ENCODE measurements around the gene ZBTB7C.

Gene ZBTB7C

DNA sequence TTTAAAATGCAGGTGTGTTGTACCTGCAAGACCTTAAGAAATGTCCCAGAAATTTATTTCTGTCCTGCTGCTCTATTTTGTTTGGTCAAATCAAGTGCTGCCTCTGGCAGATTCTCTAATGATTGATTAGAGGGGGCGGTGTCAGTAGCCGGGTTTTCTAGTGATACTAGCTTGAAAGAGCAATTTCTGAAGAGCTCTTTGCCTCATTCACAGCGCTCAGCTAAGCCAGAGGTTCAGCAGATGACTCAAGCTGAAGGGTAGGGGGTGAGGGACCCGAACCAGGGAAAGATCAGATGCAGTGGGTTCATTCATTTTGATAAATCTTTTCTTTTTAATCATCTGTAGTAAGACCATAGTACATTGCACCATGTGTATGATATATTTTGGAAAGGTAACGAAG is 15.0 kb downstream of the ZBTB7C start:
- Histone ChIP-seq H3K27me3 (ENCODE audit: low read length) (no peaks in the 10 kb centered on the region), H3K9me3 (ENCODE audit: insufficient read depth, low read length) (no peaks in the 10 kb centered on the region), H4K20me1 (ENCODE audit: low read depth, low read length) (no peaks in the 10 kb centered on the region), H3F3A (ENCODE audit: insufficient read depth) (no peaks in the 10 kb centered on the region), H3K4me2 (ENCODE audit: low read depth, low read length, poor library complexity, severe bottlenecking) (no peak overlapping the region), H3K9me2 (replicated peaks; ENCODE audit: insufficient read depth, low read length) (no peaks in the 10 kb centered on the region), H2AFZ (ENCODE audit: low read depth, low read length, severe bottlenecking) (no peak overlapping the region), H3K79me2 (ENCODE audit: insufficient read depth, low read length) (no peaks in the 10 kb centered on the region), H3K27ac (ENCODE audit: low read depth, low read length) (no peak overlapping the region), H3K9ac (ENCODE audit: low read length) (no peak overlapping the region), H3K36me3 (ENCODE audit: low read length) (no peaks in the 10 kb centered on the region), H3K4me3 (ENCODE audit: insufficient read depth, low read length, poor library complexity, severe bottlenecking) (no peak overlapping the region)
- no peak for TF ChIP-seq EZH2phosphoT487 (conservative IDR thresholded peaks at IDR 0.05; ENCODE audit: low read length)
- TF ChIP-seq, protein P1, sequence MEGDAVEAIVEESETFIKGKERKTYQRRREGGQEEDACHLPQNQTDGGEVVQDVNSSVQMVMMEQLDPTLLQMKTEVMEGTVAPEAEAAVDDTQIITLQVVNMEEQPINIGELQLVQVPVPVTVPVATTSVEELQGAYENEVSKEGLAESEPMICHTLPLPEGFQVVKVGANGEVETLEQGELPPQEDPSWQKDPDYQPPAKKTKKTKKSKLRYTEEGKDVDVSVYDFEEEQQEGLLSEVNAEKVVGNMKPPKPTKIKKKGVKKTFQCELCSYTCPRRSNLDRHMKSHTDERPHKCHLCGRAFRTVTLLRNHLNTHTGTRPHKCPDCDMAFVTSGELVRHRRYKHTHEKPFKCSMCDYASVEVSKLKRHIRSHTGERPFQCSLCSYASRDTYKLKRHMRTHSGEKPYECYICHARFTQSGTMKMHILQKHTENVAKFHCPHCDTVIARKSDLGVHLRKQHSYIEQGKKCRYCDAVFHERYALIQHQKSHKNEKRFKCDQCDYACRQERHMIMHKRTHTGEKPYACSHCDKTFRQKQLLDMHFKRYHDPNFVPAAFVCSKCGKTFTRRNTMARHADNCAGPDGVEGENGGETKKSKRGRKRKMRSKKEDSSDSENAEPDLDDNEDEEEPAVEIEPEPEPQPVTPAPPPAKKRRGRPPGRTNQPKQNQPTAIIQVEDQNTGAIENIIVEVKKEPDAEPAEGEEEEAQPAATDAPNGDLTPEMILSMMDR (IDR thresholded peaks at IDR 0.05; ENCODE audit: insufficient read depth, low read length, poor library complexity, severe bottlenecking) = no peak

DNA sequence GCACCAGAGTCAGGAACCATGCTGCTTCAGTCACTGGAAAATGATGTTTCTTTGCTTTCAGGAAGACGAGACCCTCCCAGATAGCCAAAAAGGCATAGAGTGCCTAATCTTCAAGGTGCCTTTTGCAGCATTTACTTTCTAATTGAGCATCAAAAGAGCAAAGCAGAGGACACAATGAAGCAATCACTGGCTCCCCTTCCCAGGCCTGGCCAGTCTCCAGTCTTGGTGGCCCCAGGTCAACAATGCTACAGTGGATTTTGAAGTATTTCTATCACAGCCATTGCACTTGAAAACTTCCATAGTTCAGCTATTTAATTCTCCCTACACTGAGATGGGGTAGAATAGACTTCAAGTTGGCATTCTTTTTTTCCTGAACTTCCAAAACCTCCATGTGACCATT is 15.4 kb downstream of the ZBTB7C start:
- no peak for TF ChIP-seq EZH2phosphoT487 (conservative IDR thresholded peaks at IDR 0.05; ENCODE audit: low read length)
- TF ChIP-seq, protein P1 (IDR thresholded peaks at IDR 0.05; ENCODE audit: insufficient read depth, low read length, poor library complexity, severe bottlenecking) = no peak
- Histone ChIP-seq H3K9me2 (replicated peaks; ENCODE audit: insufficient read depth, low read length) (no peaks in the 10 kb centered on the region), H3K79me2 (ENCODE audit: insufficient read depth, low read length) (no peaks in the 10 kb centered on the region), H3F3A (ENCODE audit: insufficient read depth) (no peaks in the 10 kb centered on the region), H3K27ac (ENCODE audit: low read depth, low read length) (no peak overlapping the region), H3K4me2 (ENCODE audit: low read depth, low read length, poor library complexity, severe bottlenecking) (no peak overlapping the region), H3K9me3 (ENCODE audit: insufficient read depth, low read length) (no peaks in the 10 kb centered on the region), H3K27me3 (ENCODE audit: low read length) (no peaks in the 10 kb centered on the region), H3K9ac (ENCODE audit: low read length) (no peak overlapping the region), H4K20me1 (ENCODE audit: low read depth, low read length) (no peaks in the 10 kb centered on the region), H3K4me3 (ENCODE audit: insufficient read depth, low read length, poor library complexity, severe bottlenecking) (no peak overlapping the region), H3K36me3 (ENCODE audit: low read length) (no peaks in the 10 kb centered on the region), H2AFZ (ENCODE audit: low read depth, low read length, severe bottlenecking) (no peak overlapping the region)

- H3K27ac ChIP-seq (ENCODE audit: low read depth, low read length) = no peak overlapping the region
- H3K36me3 ChIP-seq (ENCODE audit: low read length) = no peaks in the 10 kb centered on the region
- TF ChIP-seq, protein P1 (IDR thresholded peaks at IDR 0.05; ENCODE audit: insufficient read depth, low read length, poor library complexity, severe bottlenecking) = no peak
- TF ChIP-seq EZH2phosphoT487 (conservative IDR thresholded peaks at IDR 0.05; ENCODE audit: low read length) = no peak
- H3K79me2 ChIP-seq (ENCODE audit: insufficient read depth, low read length) = no peaks in the 10 kb centered on the region
- H3F3A ChIP-seq (ENCODE audit: insufficient read depth) = no peaks in the 10 kb centered on the region
- H3K9me3 ChIP-seq (ENCODE audit: insufficient read depth, low read length) = no peaks in the 10 kb centered on the region
- no peak overlapping the region for H3K9ac ChIP-seq (ENCODE audit: low read length)
- no peak overlapping the region for H3K4me3 ChIP-seq (ENCODE audit: insufficient read depth, low read length, poor library complexity, severe bottlenecking)
- no peak overlapping the region for H3K4me2 ChIP-seq (ENCODE audit: low read depth, low read length, poor library complexity, severe bottlenecking)
- no peaks in the 10 kb centered on the region for H4K20me1 ChIP-seq (ENCODE audit: low read depth, low read length)
- no peaks in the 10 kb centered on the region for H3K9me2 ChIP-seq (replicated peaks; ENCODE audit: insufficient read depth, low read length)
- no peak overlapping the region for H2AFZ ChIP-seq (ENCODE audit: low read depth, low read length, severe bottlenecking)
- H3K27me3 ChIP-seq (ENCODE audit: low read length) = no peaks in the 10 kb centered on the region
Observed at GRCh38 chr18:48393170-48393569, 16.0 kb downstream of the ZBTB7C start.

All from SU-DHL-6 (cell line).